Activated CD8-positive, alpha-beta memory T cell treated with anti-CD3 and anti-CD28 coated beads, Interleukin-2, amount 10 ng/mL, durations not matched to agents 7 days and 5 days (primary cell): ENCODE measurements around the gene GUCY1A2. TPM values are rescaled to one million over a fixed set of nuclear protein-coding genes. Genes with fewer than 3 reads are reported as not detected.

Experiments used
- ATAC-seq: fragments of 150-1000 bp; cut with Tn5 transposase; one replicate; pipeline ENCODE4 v1.10.0; 2021; ENCODE audit warnings: moderate library complexity
- CTCF ChIA-PET: fragments of 350-600 bp; sonication (Branson Sonifier 250); formaldehyde crosslinking; loops from one replicate; lab custom pipeline; 2021; ENCODE audit warnings: antibody characterized with exemption; lab: Charles Lee
- DNase-seq: peaks from one replicate; pipeline ENCODE4 v3.0.0-alpha.2; 2020
- H3K27ac Mint-ChIP-seq: one replicate; pipeline ENCODE4 v1.8.0; 2021; ENCODE audit warnings: mild to moderate bottlenecking, mixed read lengths
- H3K27me3 Mint-ChIP-seq: one replicate; pipeline ENCODE4 v1.8.0; 2021; ENCODE audit warnings: mixed read lengths
- H3K36me3 Mint-ChIP-seq: one replicate; pipeline ENCODE4 v1.8.0; 2021; ENCODE audit warnings: mild to moderate bottlenecking, mixed read lengths
- H3K4me1 Mint-ChIP-seq: one replicate; pipeline ENCODE4 v1.8.0; 2021; ENCODE audit warnings: mixed read lengths
- H3K4me3 Mint-ChIP-seq: one replicate; pipeline ENCODE4 v1.8.0; 2021; ENCODE audit warnings: mild to moderate bottlenecking, moderate library complexity, mixed read lengths
- H3K9me3 Mint-ChIP-seq: one replicate; pipeline ENCODE4 v1.8.0; 2022; ENCODE audit warnings: low read depth, mixed read lengths
- total RNA-seq, 2 experiments: library from RNA; stranded (reverse); gene quantifications; one replicate each; pipeline ENCODE4 v1.2.3, GENCODE V29; 2021

Gene GUCY1A2
- total RNA-seq, 2 experiments from 2014 or later: not detected

- Mint-ChIP-seq H3K4me1 (no peaks in the 10 kb centered on the region), H3K4me3 (no peak overlapping the region), H3K27ac (no peak overlapping the region), H3K27me3 (no peaks in the 10 kb centered on the region), H3K9me3 (no peaks in the 10 kb centered on the region), H3K36me3 (no peaks in the 10 kb centered on the region)
- no peak for DNase-seq
- no peak for ATAC-seq
- CTCF ChIA-PET: no interaction called here
Measured at GRCh38 chr11:106988151-106989077, 29.9 kb downstream of the GUCY1A2 start.

GRCh38 chr11:106986673-106987072 lies 31.6 kb downstream of the GUCY1A2 start:
- CTCF ChIA-PET: no interaction called here
- Mint-ChIP-seq H3K9me3 (no peaks in the 10 kb centered on the region), H3K4me1 (no peaks in the 10 kb centered on the region), H3K27ac (no peak overlapping the region), H3K36me3 (no peaks in the 10 kb centered on the region), H3K27me3 (no peaks in the 10 kb centered on the region), H3K4me3 (no peak overlapping the region)
- DNase-seq: no peak
- no peak for ATAC-seq

GRCh38 chr11:106986261-106986660 lies 32.0 kb downstream of the GUCY1A2 start:
- Mint-ChIP-seq H3K27ac (no peak overlapping the region), H3K4me1 (no peaks in the 10 kb centered on the region), H3K9me3 (no peaks in the 10 kb centered on the region), H3K36me3 (no peaks in the 10 kb centered on the region), H3K27me3 (no peaks in the 10 kb centered on the region), H3K4me3 (no peak overlapping the region)
- CTCF ChIA-PET: no interaction called here
- DNase-seq (no peak), ATAC-seq (no peak)

- CTCF ChIA-PET: no interaction called here
- Mint-ChIP-seq H3K4me1 (no peaks in the 10 kb centered on the region), H3K27ac (no peak overlapping the region), H3K36me3 (no peaks in the 10 kb centered on the region), H3K27me3 (no peaks in the 10 kb centered on the region), H3K4me3 (no peak overlapping the region), H3K9me3 (no peaks in the 10 kb centered on the region)
- DNase-seq (no peak), ATAC-seq (no peak)
Measured at GRCh38 chr11:106983991-106984390, 34.3 kb downstream of the GUCY1A2 start.

- ATAC-seq (no peak), DNase-seq (no peak)
- Mint-ChIP-seq H3K4me3 (no peak overlapping the region), H3K27me3 (no peaks in the 10 kb centered on the region), H3K27ac (no peak overlapping the region), H3K9me3 (no peaks in the 10 kb centered on the region), H3K36me3 (no peaks in the 10 kb centered on the region), H3K4me1 (no peaks in the 10 kb centered on the region)
- CTCF ChIA-PET: no interaction called here
Measured at GRCh38 chr11:106983261-106983660, 35.0 kb downstream of the GUCY1A2 start.

GRCh38 chr11:106974831-106975230 lies 43.4 kb downstream of the GUCY1A2 start:
- no peak for DNase-seq
- Mint-ChIP-seq H3K4me3 (no peak overlapping the region), H3K27ac (no peak overlapping the region), H3K4me1 (no peaks in the 10 kb centered on the region), H3K36me3 (no peaks in the 10 kb centered on the region), H3K27me3 (no peaks in the 10 kb centered on the region), H3K9me3 (peaks cover 3% of the 10 kb centered on the region)
- no peak for ATAC-seq
- CTCF ChIA-PET: no interaction called here

- CTCF ChIA-PET: no interaction called here
- Mint-ChIP-seq H3K27ac (no peak overlapping the region), H3K27me3 (no peaks in the 10 kb centered on the region), H3K4me1 (no peaks in the 10 kb centered on the region), H3K36me3 (no peaks in the 10 kb centered on the region), H3K4me3 (no peak overlapping the region), H3K9me3 (peaks cover 3% of the 10 kb centered on the region)
- ATAC-seq (no peak), DNase-seq (no peak)
Measured at GRCh38 chr11:106971864-106972263, 46.4 kb downstream of the GUCY1A2 start.

- H3K4me1 Mint-ChIP-seq: no peaks in the 10 kb centered on the region
- peaks cover 3% of the 10 kb centered on the region for H3K9me3 Mint-ChIP-seq
- H3K36me3 Mint-ChIP-seq: no peaks in the 10 kb centered on the region
- CTCF ChIA-PET: no interaction called here
- DNase-seq (no peak), ATAC-seq (no peak)
- no peak overlapping the region for H3K27ac Mint-ChIP-seq
- no peaks in the 10 kb centered on the region for H3K27me3 Mint-ChIP-seq
- no peak overlapping the region for H3K4me3 Mint-ChIP-seq
Measured at GRCh38 chr11:106969644-106970355, 48.5 kb downstream of the GUCY1A2 start.

- ATAC-seq (no peak), DNase-seq (no peak)
- Mint-ChIP-seq H3K36me3 (no peaks in the 10 kb centered on the region), H3K4me1 (no peaks in the 10 kb centered on the region), H3K4me3 (no peak overlapping the region), H3K9me3 (no peaks in the 10 kb centered on the region), H3K27ac (no peak overlapping the region), H3K27me3 (no peaks in the 10 kb centered on the region)
- CTCF ChIA-PET: no interaction called here
Measured at GRCh38 chr11:106962995-106963394, 55.3 kb downstream of the GUCY1A2 start.

GRCh38 chr11:106961518-106961917 lies 56.8 kb downstream of the GUCY1A2 start:
- ATAC-seq: no peak

GRCh38 chr11:106961048-106961447 lies 57.2 kb downstream of the GUCY1A2 start:
- H3K36me3 Mint-ChIP-seq: no peaks in the 10 kb centered on the region
- no peaks in the 10 kb centered on the region for H3K9me3 Mint-ChIP-seq
- no peak overlapping the region for H3K4me3 Mint-ChIP-seq
- H3K27me3 Mint-ChIP-seq: no peaks in the 10 kb centered on the region
- ATAC-seq (no peak), DNase-seq (no peak)
- no peaks in the 10 kb centered on the region for H3K4me1 Mint-ChIP-seq
- no peak overlapping the region for H3K27ac Mint-ChIP-seq
- CTCF ChIA-PET: no interaction called here

More at GRCh38 chr11:106961518-106961917, 56.8 kb downstream of the GUCY1A2 start:
- no peak for DNase-seq
- no peak overlapping the region for H3K4me3 Mint-ChIP-seq
- H3K9me3 Mint-ChIP-seq: no peaks in the 10 kb centered on the region
- no peaks in the 10 kb centered on the region for H3K36me3 Mint-ChIP-seq
- no peaks in the 10 kb centered on the region for H3K4me1 Mint-ChIP-seq
- H3K27ac Mint-ChIP-seq: no peak overlapping the region
- CTCF ChIA-PET: no interaction called here
- no peaks in the 10 kb centered on the region for H3K27me3 Mint-ChIP-seq

- H3K27me3 Mint-ChIP-seq: no peaks in the 10 kb centered on the region
- CTCF ChIA-PET: no interaction called here
- H3K27ac Mint-ChIP-seq: no peak overlapping the region
- H3K4me1 Mint-ChIP-seq: no peaks in the 10 kb centered on the region
- no peak overlapping the region for H3K4me3 Mint-ChIP-seq
- ATAC-seq: no peak
- no peak for DNase-seq
- H3K36me3 Mint-ChIP-seq: no peaks in the 10 kb centered on the region
- no peaks in the 10 kb centered on the region for H3K9me3 Mint-ChIP-seq
Measured at GRCh38 chr11:106959800-106960199, 58.5 kb downstream of the GUCY1A2 start.

- H3K9me3 Mint-ChIP-seq: no peaks in the 10 kb centered on the region
- CTCF ChIA-PET: no interaction called here
- no peak overlapping the region for H3K4me3 Mint-ChIP-seq
Measured at GRCh38 chr11:106959386-106959785, 58.9 kb downstream of the GUCY1A2 start.

More at GRCh38 chr11:106959386-106959785, 58.9 kb downstream of the GUCY1A2 start:
- DNase-seq (no peak), ATAC-seq (no peak)
- Mint-ChIP-seq H3K27me3 (no peaks in the 10 kb centered on the region), H3K36me3 (no peaks in the 10 kb centered on the region), H3K27ac (no peak overlapping the region), H3K4me1 (no peaks in the 10 kb centered on the region)
